Measurements from ENCODE around the gene PCDH19. TPM values are rescaled to one million over a fixed set of nuclear protein-coding genes. Genes with fewer than 3 reads are reported as not detected.

PCDH19 gene
- polyA plus RNA-seq, 1 donor from 2014 or later, result 8.2 TPM

- Histone ChIP-seq H3K27ac (ENCODE audit: low read length) (no peak overlapping the region), H3K9ac (ENCODE audit: low read length) (no peak overlapping the region), H3K36me3 (ENCODE audit: insufficient read depth, low read length) (no peaks in the 10 kb centered on the region), H3K4me2 (ENCODE audit: low read length) (no peak overlapping the region), H2AFZ (ENCODE audit: low read depth, low read length) (no peak overlapping the region), H3K9me2 (ENCODE audit: insufficient read depth, low read length) (no peaks in the 10 kb centered on the region), H4K20me1 (ENCODE audit: insufficient read depth) (no peaks in the 10 kb centered on the region), H3F3A (ENCODE audit: insufficient read depth, low read length, poor library complexity, severe bottlenecking) (no peaks in the 10 kb centered on the region), H3K4me3 (ENCODE audit: low read length) (no peak overlapping the region), H3K79me2 (replicated peaks; ENCODE audit: insufficient read depth, low read length) (no peaks in the 10 kb centered on the region), H3K27me3 (ENCODE audit: insufficient read depth, low read depth, low read length) (no peaks in the 10 kb centered on the region), H3K9me3 (ENCODE audit: low read length) (no peaks in the 10 kb centered on the region)
- TF ChIP-seq MXI1 (conservative IDR thresholded peaks at IDR 0.05; ENCODE audit: poor library complexity, severe bottlenecking) (no peak), TAF1 (IDR thresholded peaks at IDR 0.05; ENCODE audit: low read depth) (no peak), SMC3 (conservative IDR thresholded peaks at IDR 0.05; ENCODE audit: poor library complexity) (no peak), RAD21 (conservative IDR thresholded peaks at IDR 0.05) (no peak), EZH2 (IDR thresholded peaks at IDR 0.05; ENCODE audit: borderline replicate concordance, insufficient read depth, low read length, poor library complexity, severe bottlenecking) (no peak), REST (IDR thresholded peaks at IDR 0.05; ENCODE audit: borderline replicate concordance) (no peak), CTCF (IDR thresholded peaks at IDR 0.05; ENCODE audit: poor library complexity, severe bottlenecking) (no peak), POLR2AphosphoS5 (IDR thresholded peaks at IDR 0.05) (no peak), EP300 (conservative IDR thresholded peaks at IDR 0.05; ENCODE audit: poor library complexity, severe bottlenecking) (no peak)
These were observed 135.2 kb downstream of the PCDH19 start for GRCh38 chrX:100274916-100275315.

- no peak overlapping the region for H3K9ac ChIP-seq (ENCODE audit: low read length)
- no peaks in the 10 kb centered on the region for H3K27me3 ChIP-seq (ENCODE audit: insufficient read depth, low read depth, low read length)
- TF ChIP-seq RAD21 (conservative IDR thresholded peaks at IDR 0.05), result no peak
- no peak overlapping the region for H3K27ac ChIP-seq (ENCODE audit: low read length)
- H4K20me1 ChIP-seq (ENCODE audit: insufficient read depth), result no peaks in the 10 kb centered on the region
- no peaks in the 10 kb centered on the region for H3F3A ChIP-seq (ENCODE audit: insufficient read depth, low read length, poor library complexity, severe bottlenecking)
- no peak overlapping the region for H2AFZ ChIP-seq (ENCODE audit: low read depth, low read length)
- H3K9me2 ChIP-seq (ENCODE audit: insufficient read depth, low read length), result no peaks in the 10 kb centered on the region
- no peak overlapping the region for H3K4me3 ChIP-seq (ENCODE audit: low read length)
- no peaks in the 10 kb centered on the region for H3K9me3 ChIP-seq (ENCODE audit: low read length)
- no peaks in the 10 kb centered on the region for H3K79me2 ChIP-seq (replicated peaks; ENCODE audit: insufficient read depth, low read length)
- no peak overlapping the region for H3K4me2 ChIP-seq (ENCODE audit: low read length)
- no peaks in the 10 kb centered on the region for H3K36me3 ChIP-seq (ENCODE audit: insufficient read depth, low read length)
These were observed 144.9 kb downstream of the PCDH19 start for GRCh38 chrX:100265179-100265578.

GRCh38 chrX:100264200-100264599, 145.9 kb downstream of the PCDH19 start:
- Histone ChIP-seq H3K9me3 (ENCODE audit: low read length) (no peaks in the 10 kb centered on the region), H3K9ac (ENCODE audit: low read length) (no peak overlapping the region), H4K20me1 (ENCODE audit: insufficient read depth) (no peaks in the 10 kb centered on the region), H3F3A (ENCODE audit: insufficient read depth, low read length, poor library complexity, severe bottlenecking) (no peaks in the 10 kb centered on the region), H3K4me3 (ENCODE audit: low read length) (no peak overlapping the region), H3K27ac (ENCODE audit: low read length) (no peak overlapping the region), H3K4me2 (ENCODE audit: low read length) (no peak overlapping the region), H2AFZ (ENCODE audit: low read depth, low read length) (no peak overlapping the region), H3K36me3 (ENCODE audit: insufficient read depth, low read length) (no peaks in the 10 kb centered on the region), H3K9me2 (ENCODE audit: insufficient read depth, low read length) (no peaks in the 10 kb centered on the region), H3K79me2 (replicated peaks; ENCODE audit: insufficient read depth, low read length) (no peaks in the 10 kb centered on the region), H3K27me3 (ENCODE audit: insufficient read depth, low read depth, low read length) (no peaks in the 10 kb centered on the region)
- TF ChIP-seq RAD21 (conservative IDR thresholded peaks at IDR 0.05), result no peak
- no peak for TF ChIP-seq CTCF (IDR thresholded peaks at IDR 0.05; ENCODE audit: poor library complexity, severe bottlenecking)
- TF ChIP-seq REST (IDR thresholded peaks at IDR 0.05; ENCODE audit: borderline replicate concordance), result no peak
- TF ChIP-seq TAF1 (IDR thresholded peaks at IDR 0.05; ENCODE audit: low read depth), result no peak
- no peak for TF ChIP-seq SMC3 (conservative IDR thresholded peaks at IDR 0.05; ENCODE audit: poor library complexity)
- no peak for TF ChIP-seq EZH2 (IDR thresholded peaks at IDR 0.05; ENCODE audit: borderline replicate concordance, insufficient read depth, low read length, poor library complexity, severe bottlenecking)
- no peak for TF ChIP-seq POLR2AphosphoS5 (IDR thresholded peaks at IDR 0.05)
- TF ChIP-seq EP300 (conservative IDR thresholded peaks at IDR 0.05; ENCODE audit: poor library complexity, severe bottlenecking), result no peak

All from neural cell (in vitro differentiated cells).